Islet precursor cell (in vitro differentiated cells): ENCODE measurements around the gene TXNRD2.

Experiments
- DNase-seq: peaks from one replicate; pipeline ENCODE4 v3.0.0-alpha.2; 2018

TXNRD2 gene

DNA sequence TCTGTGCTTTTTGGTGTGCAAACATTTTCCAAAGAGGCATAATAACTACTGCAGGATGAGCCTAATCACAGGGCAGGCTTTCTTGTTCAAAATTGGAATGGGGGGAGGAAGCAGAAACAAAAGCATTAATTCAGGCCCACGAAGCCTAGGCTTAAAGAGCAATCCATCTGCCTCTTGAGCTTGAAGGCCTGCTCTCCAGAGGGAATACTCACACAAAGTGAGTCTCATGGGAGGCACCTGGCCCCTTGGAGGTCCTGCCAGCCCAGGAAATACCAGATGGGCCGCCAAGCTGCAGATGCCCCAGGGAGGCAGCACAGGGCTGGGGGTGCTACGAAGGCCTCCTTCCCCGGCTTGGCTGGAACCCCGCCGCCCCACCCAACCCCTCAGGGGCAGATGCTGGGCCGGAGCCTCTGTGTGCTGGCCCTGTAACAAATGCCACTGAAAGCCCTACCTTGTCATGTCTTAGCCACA is 39.3 kb downstream of the TXNRD2 start:
- no peak for DNase-seq

DNA sequence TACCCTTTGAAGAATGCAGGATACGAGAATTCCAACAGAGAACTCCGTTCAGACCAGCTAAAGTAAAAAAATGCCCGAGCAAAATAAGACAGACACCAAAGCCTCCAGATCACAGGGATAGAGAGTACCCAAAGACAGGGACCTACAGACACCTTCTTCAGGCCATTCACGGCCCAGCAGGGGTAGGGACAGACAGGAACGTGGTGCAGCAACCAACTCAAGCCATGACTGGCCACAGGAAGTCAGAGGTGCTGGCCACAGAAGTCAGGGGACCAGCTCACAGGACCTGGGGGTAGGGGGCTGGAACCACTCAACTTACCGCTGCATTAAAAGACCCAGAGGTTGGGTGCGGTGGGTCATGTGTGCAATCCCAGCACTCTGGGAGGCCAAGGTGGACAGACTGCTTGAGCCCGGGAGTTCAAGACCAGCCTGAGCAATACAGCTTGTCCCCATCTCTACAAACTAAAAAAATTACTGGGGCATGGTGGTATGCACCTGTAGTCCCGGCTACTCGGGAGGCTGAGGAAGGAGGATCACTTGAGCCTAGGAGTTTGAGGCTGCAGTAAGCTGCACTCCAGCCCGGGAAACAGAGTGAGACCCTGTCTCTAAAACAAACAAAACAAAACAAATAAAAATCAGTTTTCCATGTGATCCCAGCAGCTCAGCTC is 39.9 kb downstream of the TXNRD2 start:
- DNase-seq: no peak

DNA sequence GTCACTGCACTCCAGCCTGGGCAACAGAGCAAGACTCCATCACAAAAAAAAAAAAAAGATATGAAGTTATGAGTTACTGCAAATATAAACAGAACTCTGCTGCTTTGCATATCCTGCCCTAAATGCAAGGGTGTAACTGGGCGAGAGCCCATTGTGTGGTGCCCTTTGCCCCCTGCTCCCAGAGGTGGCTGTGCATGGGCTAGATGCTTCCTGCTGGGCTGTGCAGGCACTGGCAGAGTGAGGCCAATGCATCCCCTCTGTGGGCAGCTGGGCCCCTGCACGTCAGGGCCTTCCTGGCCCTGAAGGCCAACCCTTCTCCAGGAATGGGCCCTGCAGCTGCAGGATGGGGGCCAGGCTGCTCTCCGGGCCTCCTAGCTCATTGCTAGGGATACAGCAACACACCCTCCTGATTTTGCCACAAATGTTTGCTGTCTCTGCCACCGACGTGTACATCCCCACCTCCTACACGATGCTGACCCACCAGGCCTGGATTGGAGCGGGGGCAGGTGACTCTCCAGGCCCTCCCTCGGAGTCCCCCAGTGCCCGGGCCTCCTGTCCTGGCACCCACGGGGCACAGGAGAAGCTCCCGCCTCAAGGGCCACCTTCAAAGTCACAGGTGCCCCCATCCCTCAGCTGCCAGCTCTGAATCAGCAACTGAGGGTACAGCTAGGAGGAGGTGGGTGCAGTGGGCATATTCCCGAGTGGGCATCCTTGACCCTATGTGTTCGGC is 40.7 kb downstream of the TXNRD2 start:
- DNase-seq: no peak

DNA sequence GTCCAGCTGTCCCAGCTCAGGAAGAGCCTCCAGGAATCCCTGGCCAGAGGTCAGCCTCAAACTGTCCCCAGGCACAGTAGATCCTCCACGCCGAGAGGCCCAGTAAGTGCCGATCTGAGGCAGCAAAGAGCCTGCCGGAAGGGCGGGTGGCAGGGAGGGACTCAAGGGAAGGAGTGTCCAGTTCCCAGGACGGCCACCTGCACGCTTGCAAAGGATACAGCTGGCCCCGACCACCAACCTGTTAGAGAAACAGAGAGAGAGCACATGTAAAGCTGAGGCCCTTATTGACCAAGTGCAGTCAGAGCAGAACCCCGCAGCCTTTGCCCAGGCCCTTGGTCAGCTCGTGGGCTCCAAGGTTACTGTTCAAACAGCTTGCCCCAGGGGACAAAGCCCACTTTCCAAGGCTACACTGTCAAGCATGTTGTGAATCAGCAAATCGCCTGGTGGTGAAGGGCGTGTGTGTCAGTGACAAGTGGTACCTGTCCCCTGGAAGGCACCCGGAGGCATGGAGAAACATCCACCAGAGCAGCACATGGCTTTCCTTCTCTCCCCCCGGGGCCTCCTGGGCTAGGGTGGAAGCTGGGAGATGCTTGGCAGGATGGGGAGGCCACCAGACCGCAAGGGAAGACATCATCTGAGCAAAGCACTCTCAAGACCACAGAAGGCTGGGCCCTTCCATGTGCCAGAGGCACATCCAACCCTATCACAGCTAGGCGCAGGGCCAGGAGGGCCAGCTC is 42.6 kb downstream of the TXNRD2 start:
- DNase-seq: no peak

DNA sequence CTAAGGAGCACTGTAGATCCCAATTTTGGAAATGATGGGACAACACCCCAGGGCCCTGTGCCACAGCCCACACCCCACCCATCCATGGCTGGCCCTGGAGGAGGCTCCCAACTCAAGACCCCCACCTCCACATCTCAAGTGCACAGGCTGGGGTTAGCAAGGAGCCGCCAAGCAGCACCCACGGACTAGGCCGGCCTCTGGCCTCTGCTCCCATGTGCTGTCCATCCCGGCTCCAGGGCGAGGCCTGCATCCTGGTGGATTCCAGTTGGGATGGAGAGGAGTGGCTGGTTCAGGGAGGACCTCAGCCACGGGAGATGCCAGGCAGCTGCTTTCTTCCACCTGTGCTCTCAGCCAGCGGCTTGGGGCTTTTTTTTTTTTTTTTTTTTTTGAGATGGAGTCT is 43.5 kb downstream of the TXNRD2 start:
- DNase-seq: no peak

DNA sequence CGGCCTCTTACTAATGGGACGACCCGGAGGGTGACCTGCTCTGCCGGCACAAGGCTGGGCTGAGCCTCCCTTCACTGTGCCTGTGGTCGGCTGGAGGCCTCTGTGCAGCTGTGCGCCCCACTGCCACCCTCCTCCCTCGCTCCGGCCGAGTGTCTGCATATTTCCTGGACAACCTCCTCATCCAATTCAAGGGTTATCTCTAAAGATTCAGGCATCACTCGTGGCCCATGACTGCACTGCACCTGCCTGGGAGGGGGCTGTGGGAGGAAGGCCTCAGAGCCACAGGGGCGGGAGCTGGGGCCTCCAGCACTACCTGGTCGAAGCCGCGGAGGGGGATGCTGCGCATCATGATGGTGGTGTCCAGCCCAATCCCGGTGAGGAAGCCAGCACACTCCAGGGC is 43.9 kb downstream of the TXNRD2 start:
- DNase-seq: no peak

DNA sequence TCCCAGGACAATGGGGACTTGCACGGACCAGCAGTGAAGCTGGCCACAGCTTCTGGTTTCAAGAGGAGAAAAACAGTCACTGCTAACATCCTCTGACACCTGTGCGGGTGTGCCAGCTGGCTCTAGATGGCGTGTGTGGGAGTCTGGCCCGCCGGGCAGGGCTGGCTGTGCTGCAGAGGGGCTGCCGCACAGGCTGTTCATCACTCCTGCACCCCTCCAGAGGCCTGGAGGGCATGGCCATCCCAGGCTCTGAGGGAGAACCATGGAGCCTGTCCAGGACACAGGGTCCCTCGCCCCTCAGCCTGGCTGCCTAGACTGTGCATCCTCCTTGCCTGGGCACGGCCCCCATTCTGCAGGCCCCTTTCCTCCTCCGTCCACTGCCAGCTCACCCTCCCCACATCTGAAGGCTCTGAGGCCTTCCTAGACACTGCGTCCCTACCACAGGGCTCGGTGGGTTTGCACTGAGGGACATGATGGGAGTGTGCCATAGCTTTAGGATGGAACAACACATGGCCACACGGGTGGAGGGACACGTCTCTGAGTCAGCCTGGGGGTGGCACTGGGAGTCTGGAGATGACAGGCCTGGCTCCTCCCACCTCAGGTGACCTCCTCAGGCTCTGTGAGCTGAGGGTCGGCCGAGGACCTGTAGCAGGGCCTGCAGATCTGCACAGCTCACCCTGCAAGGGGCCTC is 44.8 kb downstream of the TXNRD2 start:
- DNase-seq: peak; percentile 69

DNA sequence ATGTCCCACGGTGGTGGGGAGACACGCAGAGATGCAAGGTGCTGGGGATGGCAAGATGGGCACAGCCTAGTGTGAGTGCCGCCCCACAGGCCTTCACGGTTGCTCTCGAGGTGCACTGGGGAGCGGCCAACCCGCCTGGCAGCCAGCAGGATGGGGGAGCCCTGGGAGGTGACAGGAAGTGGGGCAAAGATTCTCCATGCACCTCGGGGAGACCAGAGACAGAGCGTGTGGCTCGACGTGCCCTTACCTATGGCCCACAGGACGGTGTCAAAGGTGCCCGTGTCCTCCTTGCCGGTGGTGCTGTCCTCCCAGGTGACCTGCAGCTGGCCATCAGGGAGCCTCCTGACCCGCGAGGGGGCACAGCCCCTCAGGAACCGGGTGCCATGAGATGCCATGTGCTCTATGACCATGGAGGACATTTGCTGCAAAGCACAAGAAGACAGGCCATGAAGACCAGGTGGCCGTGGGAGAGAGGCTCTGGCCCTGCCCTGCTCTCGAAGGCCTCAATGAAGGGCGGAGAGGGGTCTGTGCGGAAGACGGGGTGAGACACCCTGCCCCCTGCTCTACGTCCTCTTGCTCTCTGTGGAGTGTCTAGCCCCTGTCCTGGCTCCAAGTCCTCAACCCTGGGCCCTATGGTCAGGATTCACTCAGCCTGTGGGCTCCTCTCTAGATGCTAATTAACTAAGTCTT is 46.3 kb downstream of the TXNRD2 start:
- DNase-seq: no peak

DNA sequence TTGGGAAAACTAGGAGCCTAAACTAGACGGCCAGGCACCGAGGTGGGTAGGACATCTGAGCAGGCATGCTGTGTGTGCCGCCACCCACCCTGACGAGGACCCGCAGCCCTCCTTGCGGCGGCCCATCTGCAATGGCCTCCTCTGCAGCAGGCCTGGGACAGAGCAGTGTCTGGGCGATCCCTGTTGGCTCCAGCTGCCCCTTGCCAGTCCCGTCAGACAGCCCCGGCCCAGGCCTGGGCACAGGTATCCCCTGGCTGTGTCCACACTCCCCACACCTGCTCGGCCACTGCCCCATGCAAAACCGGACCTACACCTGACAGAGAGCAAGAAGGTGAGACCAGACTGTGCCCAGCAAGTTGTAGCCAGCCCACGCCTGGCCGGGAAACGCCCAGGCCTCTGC is 48.3 kb downstream of the TXNRD2 start:
- no peak for DNase-seq

DNA sequence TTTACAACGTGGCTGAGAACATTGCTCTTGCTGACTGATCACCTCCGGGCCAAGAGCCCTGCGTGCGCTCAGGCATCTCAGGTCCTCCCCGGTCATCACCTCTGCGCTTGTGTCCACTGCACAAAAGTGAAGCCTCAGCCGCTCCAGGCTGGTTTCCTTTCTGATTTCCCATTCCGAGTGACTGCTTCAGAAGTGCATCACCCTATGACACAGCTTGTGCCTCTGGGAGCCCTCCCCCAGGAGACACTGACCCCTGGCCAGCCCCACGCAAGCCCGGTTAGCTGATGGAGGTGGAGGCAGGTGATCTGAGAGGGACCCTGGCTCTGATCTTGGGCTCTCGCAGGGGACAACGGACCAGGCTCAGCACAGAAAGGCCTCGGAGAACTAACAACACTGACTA is 48.7 kb downstream of the TXNRD2 start:
- DNase-seq: peak; percentile 67

DNA sequence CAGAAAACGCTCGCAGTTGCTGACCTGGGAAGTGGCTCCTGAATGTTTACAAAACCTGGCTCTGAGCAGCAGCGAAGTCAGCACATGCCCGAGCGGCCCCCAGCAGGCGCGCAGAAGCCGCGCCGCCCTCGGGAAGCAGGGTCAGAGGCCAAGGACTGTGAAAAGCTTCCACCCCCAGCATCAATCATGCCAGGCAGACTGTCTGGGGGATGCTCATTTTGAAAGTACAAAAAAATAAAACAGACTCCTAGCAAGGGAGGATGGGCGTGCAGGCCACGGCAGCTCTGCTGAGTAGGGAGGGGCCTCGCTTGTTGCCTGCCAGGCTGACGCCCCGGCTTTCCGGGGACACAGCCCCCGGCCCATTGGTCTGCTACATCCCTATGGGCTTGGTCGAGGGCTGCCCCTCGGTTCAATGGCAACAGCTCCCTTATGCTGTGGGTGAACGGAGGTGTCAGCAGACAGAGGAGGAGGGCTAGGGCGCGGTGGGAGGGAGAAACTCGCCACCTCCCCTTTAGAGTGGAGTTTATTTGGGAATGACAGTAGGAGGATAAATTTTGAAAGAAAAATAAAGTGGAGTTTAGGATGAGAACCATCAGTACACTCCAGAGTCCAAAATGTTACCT is 49.2 kb downstream of the TXNRD2 start:
- no peak for DNase-seq

DNA sequence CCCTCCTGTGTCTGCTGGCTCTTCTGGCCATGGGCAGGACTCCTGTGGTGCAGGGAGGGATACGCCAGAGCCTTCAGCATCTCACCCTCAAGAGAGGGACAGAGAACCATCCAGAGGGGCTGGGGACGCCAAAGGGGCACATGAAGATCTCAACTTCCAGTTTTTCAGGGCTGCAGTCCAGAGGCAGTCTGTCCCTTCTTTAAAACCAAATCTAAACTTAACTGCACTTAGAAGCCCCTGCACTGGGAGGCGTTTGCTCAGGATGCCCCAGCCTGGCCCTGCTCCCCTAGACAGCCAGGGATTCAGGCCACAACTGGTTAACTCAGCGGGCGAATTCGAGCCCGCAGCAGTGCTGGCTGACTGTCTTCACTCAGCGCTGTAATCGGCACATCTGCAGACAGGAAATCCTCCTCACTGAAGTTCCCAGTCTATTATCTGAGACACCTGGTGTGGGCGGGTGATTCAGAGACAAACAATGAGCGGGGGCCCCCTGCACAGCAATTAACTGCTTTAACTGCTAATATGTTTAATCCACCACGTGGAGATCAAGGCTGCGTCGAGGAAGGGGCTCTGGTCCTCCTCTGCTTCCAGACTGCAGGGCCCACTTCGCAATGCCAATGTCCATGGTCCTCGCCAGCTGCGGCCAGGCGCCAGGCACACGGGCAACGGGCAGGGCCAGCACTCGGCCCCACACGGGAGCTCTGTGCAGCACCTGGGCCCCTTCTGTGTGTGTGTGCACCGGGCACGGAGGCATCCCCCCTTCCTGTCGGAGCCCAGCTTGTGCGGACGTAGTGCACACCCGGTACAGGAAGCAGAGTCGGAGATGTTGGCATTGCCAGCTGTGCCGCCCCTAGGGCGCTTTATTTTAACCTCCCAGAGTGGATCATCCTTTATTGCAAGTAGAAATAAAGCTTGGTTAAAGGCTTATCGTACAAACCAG is 50.0 kb downstream of the TXNRD2 start:
- DNase-seq: peak; percentile 96

DNA sequence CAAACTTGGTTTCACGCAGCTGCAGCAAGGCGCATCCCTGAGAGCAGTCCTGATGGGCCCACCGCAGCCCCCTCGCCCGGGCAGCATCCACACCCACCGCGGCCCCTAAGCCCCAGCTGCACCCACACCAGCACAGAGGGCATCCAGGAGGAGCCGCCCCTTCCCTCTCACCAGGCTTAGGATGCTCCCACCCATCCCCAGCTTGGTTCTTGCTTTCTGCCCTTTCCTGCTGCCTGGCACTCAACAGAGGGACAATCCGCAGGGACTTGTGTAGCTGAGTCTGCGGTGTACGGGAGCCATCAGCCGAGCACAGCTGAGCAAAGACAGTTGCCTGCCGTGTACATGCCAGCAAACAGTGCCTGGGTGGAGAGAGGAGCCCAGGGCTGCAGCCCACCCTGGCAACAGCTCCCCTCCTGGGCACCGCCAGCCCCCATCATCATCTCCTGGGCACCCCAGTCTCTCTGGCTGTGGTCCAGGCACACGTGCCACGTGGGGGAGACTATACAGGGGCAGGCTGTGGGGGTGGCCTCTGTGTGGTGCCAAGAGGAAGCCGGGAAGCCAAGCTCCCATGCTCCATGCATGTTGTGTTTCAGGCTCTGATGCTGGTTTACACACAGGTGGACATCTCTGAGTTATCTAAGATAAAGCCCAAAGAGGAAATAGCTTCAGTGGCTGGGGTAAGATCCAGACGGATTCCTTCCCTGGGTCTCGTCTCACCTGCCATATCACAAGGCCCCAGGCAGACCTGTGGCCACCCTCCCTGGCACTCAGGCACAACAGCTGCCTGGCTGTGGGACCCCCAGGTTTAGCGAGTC is 50.9 kb downstream of the TXNRD2 start:
- no peak for DNase-seq

DNA sequence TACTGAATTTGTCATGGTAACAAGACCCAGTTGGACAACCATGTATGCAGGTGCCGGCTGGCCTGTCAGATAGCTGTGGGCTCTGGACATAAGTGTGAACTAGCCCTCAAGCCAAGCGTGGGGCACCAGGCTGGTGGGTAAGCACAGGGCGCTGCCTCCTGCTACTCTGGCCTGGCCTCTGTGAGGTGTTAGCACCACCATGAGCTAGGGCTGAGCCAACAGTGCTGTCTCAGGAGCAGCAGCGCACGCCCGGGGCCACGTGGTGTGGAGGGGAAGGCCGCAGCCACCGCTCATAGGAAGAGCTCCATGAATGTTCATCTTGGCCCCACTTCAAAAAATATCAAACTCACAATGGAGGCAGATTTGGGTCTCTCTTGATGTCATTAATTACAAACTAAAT is 51.7 kb downstream of the TXNRD2 start:
- DNase-seq: no peak

DNA sequence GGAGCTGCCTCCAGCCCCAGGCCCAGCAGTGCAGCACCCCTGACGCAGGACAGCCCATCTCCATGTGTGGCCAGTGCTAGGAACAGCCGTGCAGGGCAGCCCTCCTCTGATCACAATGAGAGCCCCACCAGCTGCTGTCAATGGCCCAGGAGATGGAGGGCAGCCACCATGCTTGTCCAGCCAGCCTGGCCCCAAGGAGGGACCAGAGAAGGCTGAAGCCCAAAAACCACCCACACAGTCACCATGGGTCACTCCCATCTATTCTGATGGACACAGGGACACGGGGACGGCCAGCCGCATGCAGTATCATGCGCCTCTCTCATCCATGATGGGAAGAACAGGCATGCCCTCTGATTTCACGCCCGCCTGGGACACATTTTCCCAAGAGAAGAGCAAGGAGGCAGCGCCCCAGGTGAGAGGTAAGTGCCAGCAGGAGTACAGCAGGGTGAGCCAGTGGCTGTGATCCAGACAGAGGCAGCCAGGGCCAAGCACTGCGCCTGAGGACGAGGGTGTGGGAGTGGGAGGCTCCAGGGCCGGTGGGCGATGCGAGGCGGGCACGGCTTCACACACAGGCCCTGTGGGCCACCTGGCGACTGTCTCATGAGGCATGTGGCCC is 53.4 kb downstream of the TXNRD2 start:
- DNase-seq: no peak

DNA sequence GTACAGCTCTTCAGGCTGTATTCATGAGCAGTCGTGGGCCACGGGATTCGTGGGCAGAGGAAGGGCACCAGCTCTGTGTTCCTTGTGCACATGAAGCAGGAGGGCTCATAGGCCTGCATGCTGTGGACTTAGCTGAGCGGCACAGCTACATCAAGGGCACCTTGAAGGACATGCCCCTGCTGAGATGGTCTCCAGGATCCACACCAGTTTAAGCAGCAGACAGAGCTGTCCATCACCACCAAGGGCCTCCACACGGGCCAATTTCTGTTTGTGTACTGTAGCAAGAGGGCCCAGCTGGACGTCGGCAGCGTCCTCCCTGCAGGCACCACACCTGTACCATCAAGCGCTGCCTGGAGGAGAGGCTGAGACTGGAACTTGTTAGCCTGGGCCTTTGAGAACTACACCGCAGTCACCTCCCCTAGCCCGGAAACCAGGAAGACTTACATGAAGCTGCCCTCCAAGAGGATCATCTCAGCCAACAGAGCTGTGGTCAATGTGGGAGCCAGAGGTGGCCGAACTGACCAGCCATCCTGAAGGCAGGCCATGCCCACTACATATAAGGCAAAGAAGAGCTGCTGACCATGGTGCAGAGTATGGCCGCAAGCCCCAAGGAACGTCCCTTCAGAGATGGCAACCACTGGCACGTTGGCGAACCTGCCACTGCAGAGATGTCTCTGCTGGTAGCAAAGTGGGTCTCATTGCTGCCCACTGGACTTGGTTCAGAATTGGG is 54.2 kb downstream of the TXNRD2 start:
- no peak for DNase-seq

DNA sequence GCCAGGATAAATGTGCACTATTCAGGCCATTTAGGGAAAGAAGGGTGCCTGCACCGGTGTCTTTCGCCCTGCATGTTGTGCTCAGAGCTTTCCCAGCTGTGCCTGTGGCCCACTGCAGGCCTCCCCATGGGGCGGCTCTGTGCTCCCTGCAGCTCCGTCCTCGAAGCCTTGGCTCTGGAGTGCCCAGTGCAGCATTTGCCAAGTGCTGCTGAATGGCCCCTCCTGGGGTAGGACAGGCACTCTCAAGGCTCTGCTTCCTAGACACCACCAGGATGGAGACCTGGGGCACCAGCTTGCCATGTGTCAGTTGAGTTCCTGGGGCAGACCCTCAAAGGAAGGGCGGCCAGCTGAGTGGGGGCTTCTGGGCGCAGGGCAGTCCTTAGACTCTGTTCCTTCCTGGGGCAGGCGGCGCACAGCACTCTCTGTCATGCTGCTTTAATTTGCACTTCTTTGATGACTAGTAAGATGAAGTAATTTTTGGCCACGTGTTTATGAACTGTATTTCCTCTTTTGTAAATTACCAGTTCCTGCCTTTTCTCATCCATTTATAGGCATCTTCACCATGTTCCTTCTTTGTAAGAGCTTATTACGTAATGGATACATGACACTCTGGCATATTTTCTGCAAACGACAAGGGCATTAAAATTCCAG is 54.9 kb downstream of the TXNRD2 start:
- no peak for DNase-seq

DNA sequence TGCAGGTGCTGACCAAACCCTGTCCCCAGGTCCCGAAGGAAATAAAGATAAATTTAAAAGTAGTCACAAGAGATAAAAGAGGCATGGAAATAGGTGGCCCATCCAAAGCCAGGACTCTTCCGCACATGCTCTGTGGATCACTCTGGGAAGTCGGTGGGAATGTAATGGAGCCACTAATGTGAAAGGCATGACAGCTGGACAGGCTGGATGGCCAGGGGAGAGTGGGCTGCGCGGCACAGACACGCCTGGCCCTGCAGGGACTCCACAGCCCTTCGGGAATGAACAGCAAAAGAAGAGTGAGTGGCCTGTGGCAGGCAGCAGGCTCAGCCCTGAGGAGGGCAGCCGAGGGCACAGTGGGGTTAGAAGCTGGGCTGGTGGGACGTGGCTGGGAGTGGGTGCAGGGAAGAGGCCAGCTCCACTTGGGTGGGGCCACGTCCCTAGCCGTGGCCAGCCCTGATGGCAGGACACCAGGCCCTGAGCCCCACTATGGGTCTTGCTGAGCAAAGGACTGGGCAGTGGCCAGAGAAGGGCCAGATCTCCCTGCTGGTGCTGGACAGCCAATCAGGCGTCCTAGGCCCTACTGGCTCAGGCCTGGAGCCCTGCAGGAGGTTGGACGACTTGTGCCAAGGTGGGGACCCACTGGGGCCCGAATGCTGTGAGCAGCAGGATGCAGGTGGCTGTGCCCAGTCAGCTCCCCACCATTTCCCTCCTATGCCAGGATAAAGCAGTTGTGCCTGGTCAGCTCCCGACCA is 55.6 kb downstream of the TXNRD2 start:
- peak; percentile 69 for DNase-seq
